Lower leg skin (tissue), 4 donors: ENCODE data around the gene STIM1. TPM values are rescaled to one million over a fixed set of nuclear protein-coding genes. Genes with fewer than 3 reads are reported as not detected.

Source experiments
- DNase-seq, 2 donors: peaks; one replicate each; pipeline ENCODE4 v3.0.0-alpha.2; 2019; ENCODE audit warnings: low spot score in 2 of 2
- H3K4me3 ChIP-seq: fragments of 200-600 bp; sonication (generic); 2 replicates; pipeline ENCODE4 v1.5.1; 2017; ENCODE audit warnings: mild to moderate bottlenecking, low read depth; ENCODE audit not compliant: poor library complexity, severe bottlenecking
- CTCF ChIP-seq, 3 donors: fragments of 450-650 bp; IDR thresholded peaks; one replicate each; pipeline ENCODE4 v1.5.1; 2016; ENCODE audit warnings: antibody characterized with exemption in 3 of 3, mild to moderate bottlenecking in 3 of 3, moderate library complexity in 2 of 3
- POLR2A ChIP-seq, 2 donors: fragments of 450-650 bp; IDR thresholded peaks; one replicate each; pipeline ENCODE4 v1.6.1; 2016 to 2017; ENCODE audit warnings: antibody characterized with exemption in 2 of 2, mild to moderate bottlenecking in 1 of 2, moderate library complexity in 1 of 2
- WGBS, 2 donors: methylation state at CpG; one replicate each; pipeline ENCODE4 v1.1.5; 2018; 5-methylcytosine and 5-hydroxymethylcytosine counted together
- intact Hi-C: fragments of 100-400 bp; cut with DNase I; formaldehyde crosslinking; loops from one replicate; pipeline ENCODE4 v1.15.0; 2023; ENCODE audit warnings: low total_unique reads
- total RNA-seq, 4 donors: library from RNA; depleted of rRNA; stranded (reverse); fragments of >200 nt; gene quantifications; one replicate each; pipeline ENCODE4 v1.1.0, GENCODE V29; 2016

Gene STIM1
- total RNA-seq, 4 donors from 2014 or later = 43.7 to 75.9 (median 64.9) TPM

- no peak for DNase-seq
- 91 to 93% methylated on average over 1 of the region's 1 CpG for WGBS, 2 donors
- H3K4me3 ChIP-seq = no peak overlapping the region
- no peak for TF ChIP-seq CTCF (IDR thresholded peaks at IDR 0.05)
- intact Hi-C loops = no loop called here
Measured at GRCh38 chr11:3977078-3977477, 121.6 kb downstream of the STIM1 start.

GRCh38 chr11:3981084-3981633 lies 125.7 kb downstream of the STIM1 start:
- no peak for TF ChIP-seq POLR2A (IDR thresholded peaks at IDR 0.05)
- no peak for TF ChIP-seq CTCF (IDR thresholded peaks at IDR 0.05)
- WGBS, 2 donors = 60 to 65% methylated on average over 9 of the region's 9 CpGs
- no peak for DNase-seq
- no peak overlapping the region for H3K4me3 ChIP-seq
- intact Hi-C loops = no loop called here

- no peak for DNase-seq
- TF ChIP-seq POLR2A (IDR thresholded peaks at IDR 0.05) (no peak), CTCF (IDR thresholded peaks at IDR 0.05) (no peak)
- H3K4me3 ChIP-seq = no peak overlapping the region
- intact Hi-C loops = no loop called here
- 90 to 98% methylated on average over 2 of the region's 2 CpGs for WGBS, 2 donors
Measured at GRCh38 chr11:3982431-3982830, 127.0 kb downstream of the STIM1 start.

GRCh38 chr11:3983101-3983500 lies 127.6 kb downstream of the STIM1 start:
- WGBS, 2 donors = 87 to 91% methylated on average over 3 of the region's 3 CpGs
- intact Hi-C loops = no loop called here

GRCh38 chr11:3984896-3985295 lies 129.4 kb downstream of the STIM1 start:
- WGBS, 2 donors = 52 to 58% methylated on average over 5 of the region's 5 CpGs
- no peak overlapping the region for H3K4me3 ChIP-seq
- DNase-seq = no peak
- TF ChIP-seq POLR2A (IDR thresholded peaks at IDR 0.05) (no peak), CTCF (IDR thresholded peaks at IDR 0.05) (no peak)
- intact Hi-C loops = no loop called here

More at GRCh38 chr11:3983101-3983500, 127.6 kb downstream of the STIM1 start:
- no peak overlapping the region for H3K4me3 ChIP-seq
- TF ChIP-seq POLR2A (IDR thresholded peaks at IDR 0.05) (no peak), CTCF (IDR thresholded peaks at IDR 0.05) (no peak)
- no peak for DNase-seq

GRCh38 chr11:3985631-3986030 lies 130.2 kb downstream of the STIM1 start:
- no peak for DNase-seq
- no peak overlapping the region for H3K4me3 ChIP-seq
- TF ChIP-seq POLR2A (IDR thresholded peaks at IDR 0.05) (no peak), CTCF (IDR thresholded peaks at IDR 0.05) (no peak)
- intact Hi-C loops = no loop called here
